Kidney (tissue), 14 donors: ENCODE data around the gene FHOD3. TPM values are rescaled to one million over a fixed set of nuclear protein-coding genes. Genes with fewer than 3 reads are reported as not detected.

Source experiments
- DNase-seq, 5 donors: peaks; one replicate each; pipeline ENCODE4 v3.0.0-alpha.2; 2013 to 2020
- FAIRE-seq: peaks from 2 replicates; lab custom pipeline; 2012; peaks lifted over from hg19 to GRCh38; lab: Jason Lieb, UNC
- H3K27ac ChIP-seq, 2 donors: one replicate each; pipeline ENCODE4 v1.7.0; 2013; ENCODE audit warnings: low read depth in 2 of 2, low read length in 2 of 2, inconsistent platforms in 1 of 2
- H3K27me3 ChIP-seq: one replicate; pipeline ENCODE4 v1.7.1; 2013; ENCODE audit warnings: low read length, inconsistent platforms; ENCODE audit not compliant: control insufficient read depth, insufficient read depth
- H3K36me3 ChIP-seq, 3 donors: one replicate each; pipeline versions ENCODE4 v1.7.0 to v1.7.1; 2013; ENCODE audit warnings: low read length in 3 of 3, control low read depth in 1 of 3, inconsistent platforms in 1 of 3; ENCODE audit not compliant: insufficient read depth in 3 of 3, control insufficient read depth in 2 of 3
- H3K4me1 ChIP-seq, 3 donors: one replicate each; pipeline versions ENCODE4 v1.7.0 to v1.7.1; 2013; ENCODE audit warnings: low read length in 3 of 3, inconsistent platforms in 1 of 3, low read depth in 1 of 3; ENCODE audit not compliant: control insufficient read depth in 2 of 3, insufficient read depth in 2 of 3
- H3K4me3 ChIP-seq, 3 donors: one replicate each; pipeline versions ENCODE4 v1.7.0 to v1.8.1; 2013; ENCODE audit warnings: low read length in 3 of 3, control low read depth in 1 of 3, inconsistent platforms in 1 of 3
- H3K9ac ChIP-seq, 3 donors: one replicate each; pipeline versions ENCODE4 v1.7.0 to v1.7.1; 2013; ENCODE audit warnings: low read length in 3 of 3, control low read depth in 1 of 3, inconsistent platforms in 1 of 3
- H3K9me3 ChIP-seq, 3 donors: one replicate each; pipeline versions ENCODE4 v1.7.0 to v1.7.1; 2013; ENCODE audit warnings: low read length in 3 of 3, control low read depth in 1 of 3, inconsistent platforms in 1 of 3; ENCODE audit not compliant: control insufficient read depth in 2 of 3, insufficient read depth in 1 of 3
- intact Hi-C: fragments of 100-400 bp; cut with DNase I; formaldehyde crosslinking; loops from one replicate; pipeline ENCODE4 v1.11.1; 2022
- polyA plus RNA-seq: library from polyadenylated mRNA; stranded (reverse); fragments of 350-450 nt; fragmentation: Illumina TruSeq; extraction: RNeasy Lipid Tissue Mini Kit (QIAGEN cat#74804); gene quantifications from one replicate; pipeline ENCODE4 v1.2.3, GENCODE V29; 2014; ENCODE audit warnings: low read depth, low replicate concordance; ENCODE audit not compliant: insufficient read depth
- total RNA-seq: library from RNA; stranded (reverse); fragmentation: NEBNext Ultra II Directional; extraction: Animal tissue kit (Norgen Biotek cat#: 25700); gene quantifications from one replicate; pipeline ENCODE4 v1.2.1, GENCODE V29; 2021
- TF ChIP-seq, protein P1 (sequence below): IDR thresholded peaks from 3 replicates; pipeline ENCODE4 v1.5.1; 2012; ENCODE audit warnings: mild to moderate bottlenecking, moderate library complexity, borderline replicate concordance; ENCODE audit not compliant: insufficient read depth; ENCODE audit errors: extremely low read depth
- donor health status: control.
- donor health status: control.
- donor health status: control.
- donor health status: control.
- donor health status: control.
- donor health status: DM: yes; HTN: yes; CAD: no.
- donor health status: Normal renal cell carcinoma (clear cell type).

Gene FHOD3
- total and polyA plus RNA-seq, 2 donors from 2014 or later = 21.5 to 28.0 TPM

DNA sequence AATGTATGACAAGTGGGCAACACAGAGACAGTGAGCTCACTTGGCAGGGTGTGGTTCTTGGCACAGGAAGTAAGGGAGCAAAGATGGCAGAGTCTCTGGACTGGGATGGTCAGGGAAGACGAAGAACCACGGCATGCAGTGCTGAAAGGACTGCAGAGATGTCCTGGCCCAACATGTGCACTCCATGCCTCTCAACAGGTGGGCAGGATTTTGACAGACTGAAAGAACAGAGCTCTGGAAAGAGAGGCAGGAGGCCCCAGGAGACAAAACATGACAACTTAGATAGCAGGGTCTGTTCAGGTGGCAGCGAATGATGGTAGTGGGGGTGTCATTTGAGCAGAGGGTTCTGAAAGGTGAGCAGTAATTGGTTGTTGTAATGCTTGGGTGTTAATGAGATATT is 180.3 kb downstream of the FHOD3 start:
- Histone ChIP-seq H3K9ac (no peak overlapping the region), H3K4me3 (no peak overlapping the region), H3K4me1 (no peaks in the 10 kb centered on the region), H3K27ac (no peak overlapping the region), H3K9me3 (no peaks in the 10 kb centered on the region), H3K36me3 (no peaks in the 10 kb centered on the region), H3K27me3 (no peaks in the 10 kb centered on the region)
- FAIRE-seq = no peak
- TF ChIP-seq, protein P1, sequence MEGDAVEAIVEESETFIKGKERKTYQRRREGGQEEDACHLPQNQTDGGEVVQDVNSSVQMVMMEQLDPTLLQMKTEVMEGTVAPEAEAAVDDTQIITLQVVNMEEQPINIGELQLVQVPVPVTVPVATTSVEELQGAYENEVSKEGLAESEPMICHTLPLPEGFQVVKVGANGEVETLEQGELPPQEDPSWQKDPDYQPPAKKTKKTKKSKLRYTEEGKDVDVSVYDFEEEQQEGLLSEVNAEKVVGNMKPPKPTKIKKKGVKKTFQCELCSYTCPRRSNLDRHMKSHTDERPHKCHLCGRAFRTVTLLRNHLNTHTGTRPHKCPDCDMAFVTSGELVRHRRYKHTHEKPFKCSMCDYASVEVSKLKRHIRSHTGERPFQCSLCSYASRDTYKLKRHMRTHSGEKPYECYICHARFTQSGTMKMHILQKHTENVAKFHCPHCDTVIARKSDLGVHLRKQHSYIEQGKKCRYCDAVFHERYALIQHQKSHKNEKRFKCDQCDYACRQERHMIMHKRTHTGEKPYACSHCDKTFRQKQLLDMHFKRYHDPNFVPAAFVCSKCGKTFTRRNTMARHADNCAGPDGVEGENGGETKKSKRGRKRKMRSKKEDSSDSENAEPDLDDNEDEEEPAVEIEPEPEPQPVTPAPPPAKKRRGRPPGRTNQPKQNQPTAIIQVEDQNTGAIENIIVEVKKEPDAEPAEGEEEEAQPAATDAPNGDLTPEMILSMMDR = no peak
- DNase-seq = no peak
- intact Hi-C loops = no loop called here

DNA sequence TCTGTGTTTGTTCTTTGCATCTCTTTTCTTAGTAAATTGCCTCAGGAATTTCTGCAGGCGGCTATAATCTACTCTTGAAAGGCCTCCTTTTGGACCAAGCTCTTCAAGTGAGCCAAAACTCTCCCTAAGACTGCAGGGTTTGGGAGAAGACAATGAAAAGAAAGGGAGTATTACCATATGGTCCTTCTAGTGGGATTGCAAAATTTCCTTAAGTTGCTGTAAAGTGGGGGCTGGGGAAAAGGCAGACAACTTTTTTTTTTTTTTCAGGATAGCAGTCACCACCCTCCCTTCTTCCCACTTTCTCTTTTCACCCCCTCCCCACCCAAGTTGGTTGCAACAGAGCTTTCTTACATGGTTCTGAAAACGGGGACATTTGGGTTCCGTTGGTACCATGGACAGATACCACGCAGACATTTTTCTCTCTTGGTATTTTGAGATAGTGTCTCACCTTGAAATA is 183.7 kb downstream of the FHOD3 start:
- FAIRE-seq (no peak), DNase-seq (no peak)
- H3K9ac ChIP-seq = no peak overlapping the region
- no peaks in the 10 kb centered on the region for H3K4me1 ChIP-seq
- H3K27me3 ChIP-seq = no peaks in the 10 kb centered on the region
- no peaks in the 10 kb centered on the region for H3K36me3 ChIP-seq
- H3K9me3 ChIP-seq = no peaks in the 10 kb centered on the region
- TF ChIP-seq, protein P1 = no peak
- no peak overlapping the region for H3K4me3 ChIP-seq
- H3K27ac ChIP-seq = no peak overlapping the region
- intact Hi-C loops = no loop called here

DNA sequence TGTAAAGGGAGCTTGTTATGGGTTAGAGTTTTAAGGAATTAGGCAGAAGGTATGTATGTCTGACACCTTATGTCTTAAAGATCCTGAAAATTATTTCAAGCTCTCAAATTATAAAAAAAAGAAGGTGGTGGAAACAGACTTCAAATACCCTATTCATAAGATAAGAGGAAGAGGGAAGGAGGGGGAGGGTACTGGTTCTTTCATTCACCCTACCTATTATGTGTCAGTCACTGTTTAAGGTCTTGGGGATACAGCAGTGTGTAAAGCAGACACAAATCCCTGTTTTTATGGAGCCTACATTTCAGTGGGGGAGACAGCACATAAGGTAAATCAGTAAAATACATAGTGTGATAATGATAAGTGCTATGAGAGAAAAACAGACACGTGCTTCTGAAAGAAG is 184.4 kb downstream of the FHOD3 start:
- FAIRE-seq (no peak), DNase-seq (no peak)
- Histone ChIP-seq H3K27me3 (no peaks in the 10 kb centered on the region), H3K4me3 (no peak overlapping the region), H3K27ac (no peak overlapping the region), H3K36me3 (no peaks in the 10 kb centered on the region), H3K9ac (no peak overlapping the region), H3K9me3 (no peaks in the 10 kb centered on the region), H3K4me1 (no peaks in the 10 kb centered on the region)
- intact Hi-C loops = no loop called here
- TF ChIP-seq, protein P1 = no peak

DNA sequence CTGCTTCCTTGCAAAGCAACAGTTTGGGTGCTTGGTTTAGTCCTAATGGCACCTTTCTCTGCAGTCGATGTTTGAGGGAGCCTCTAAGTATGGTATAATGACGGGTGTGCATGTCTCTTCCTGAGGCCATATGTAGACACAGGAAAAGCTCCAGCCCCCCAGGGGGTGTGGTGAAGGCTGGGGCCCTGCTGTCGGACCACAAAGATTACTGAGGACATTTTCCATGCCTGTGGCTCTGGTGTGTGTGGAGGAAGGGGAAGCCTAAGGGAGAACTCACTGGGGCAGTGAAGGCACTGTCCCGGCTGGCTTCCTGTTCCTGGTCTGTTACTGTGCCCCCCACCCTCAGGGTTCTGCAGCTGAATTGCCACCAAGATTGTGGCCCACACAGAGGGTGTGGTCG is 187.1 kb downstream of the FHOD3 start:
- H3K4me3 ChIP-seq = no peak overlapping the region
- H3K27ac ChIP-seq = no peak overlapping the region
- no peak overlapping the region for H3K9ac ChIP-seq
- no peaks in the 10 kb centered on the region for H3K4me1 ChIP-seq
- FAIRE-seq = no peak
- H3K9me3 ChIP-seq = no peaks in the 10 kb centered on the region
- TF ChIP-seq, protein P1 = no peak
- no peak for DNase-seq
- intact Hi-C loops = no loop called here
- H3K27me3 ChIP-seq = no peaks in the 10 kb centered on the region
- H3K36me3 ChIP-seq = no peaks in the 10 kb centered on the region
